Frontal cortex (tissue), 4 donors: Measurements from ENCODE around the gene ASIC5. TPM values are rescaled to one million over a fixed set of nuclear protein-coding genes. Genes with fewer than 3 reads are reported as not detected.

ENCODE experiments used
- DNase-seq, 2 donors: peaks; one replicate each; pipeline ENCODE4 v3.0.0; 2012; ENCODE audit warnings: low spot score in 2 of 2
- FAIRE-seq: peaks from 2 replicates; lab custom pipeline; 2012; peaks lifted over from hg19 to GRCh38; lab: Jason Lieb, UNC
- total RNA-seq: library from RNA; depleted of rRNA; stranded (reverse); fragments of >200 nt; gene quantifications from one replicate; pipeline ENCODE4 v1.2.3, GENCODE V29; 2014
- donor health status: control.
- donor health status: control.
- donor health status: control.

The ASIC5 gene
- total RNA-seq, 1 donor from 2014 or later, result not detected

GRCh38 chr4:155885666-155886065 is 19.6 kb upstream of the ASIC5 start:
- FAIRE-seq, result no peak

GRCh38 chr4:155883895-155884294 is 17.8 kb upstream of the ASIC5 start:
- FAIRE-seq, result no peak
- no peak for DNase-seq

More at GRCh38 chr4:155885666-155886065, 19.6 kb upstream of the ASIC5 start:
- DNase-seq, result no peak

GRCh38 chr4:155881555-155881954 is 15.5 kb upstream of the ASIC5 start:
- no peak for DNase-seq
- FAIRE-seq, result no peak

GRCh38 chr4:155879767-155880166 is 13.7 kb upstream of the ASIC5 start:
- no peak for DNase-seq
- no peak for FAIRE-seq

- DNase-seq (no peak), FAIRE-seq (no peak)
Observed at GRCh38 chr4:155878611-155879010, 12.5 kb upstream of the ASIC5 start.

GRCh38 chr4:155877971-155878370 is 11.9 kb upstream of the ASIC5 start:
- DNase-seq, result no peak
- FAIRE-seq, result no peak

GRCh38 chr4:155875878-155876277 is 9.8 kb upstream of the ASIC5 start:
- FAIRE-seq, result no peak
- no peak for DNase-seq

GRCh38 chr4:155855897-155856296 is 10.2 kb downstream of the ASIC5 start:
- FAIRE-seq, result no peak
- DNase-seq, result no peak

GRCh38 chr4:155854582-155855226 is 11.4 kb downstream of the ASIC5 start:
- FAIRE-seq, result no peak
- no peak for DNase-seq

GRCh38 chr4:155853189-155853588 is 12.9 kb downstream of the ASIC5 start:
- DNase-seq, result no peak
- no peak for FAIRE-seq

- FAIRE-seq (no peak), DNase-seq (no peak)
Observed at GRCh38 chr4:155849042-155849441, 17.0 kb downstream of the ASIC5 start.

- FAIRE-seq, result no peak
- no peak for DNase-seq
Observed at GRCh38 chr4:155846929-155847328, 19.1 kb downstream of the ASIC5 start.

- FAIRE-seq (no peak), DNase-seq (no peak)
Observed at GRCh38 chr4:155842080-155842479, 24.0 kb downstream of the ASIC5 start.

GRCh38 chr4:155837203-155837796 is 28.8 kb downstream of the ASIC5 start:
- DNase-seq (no peak), FAIRE-seq (no peak)

GRCh38 chr4:155832664-155833063 is 33.4 kb downstream of the ASIC5 start:
- DNase-seq (no peak), FAIRE-seq (no peak)

- no peak for DNase-seq
- no peak for FAIRE-seq
Observed at GRCh38 chr4:155828628-155829027, 37.4 kb downstream of the ASIC5 start.

GRCh38 chr4:155822572-155822971 is 43.5 kb downstream of the ASIC5 start:
- FAIRE-seq (no peak), DNase-seq (no peak)

- no peak for DNase-seq
Observed at GRCh38 chr4:155820887-155821518, 45.1 kb downstream of the ASIC5 start.

GRCh38 chr4:155819066-155819465 is 47.0 kb downstream of the ASIC5 start:
- no peak for DNase-seq
- FAIRE-seq, result no peak

More at GRCh38 chr4:155820887-155821518, 45.1 kb downstream of the ASIC5 start:
- FAIRE-seq, result no peak

GRCh38 chr4:155818639-155819038 is 47.4 kb downstream of the ASIC5 start:
- no peak for DNase-seq
- FAIRE-seq, result no peak

- FAIRE-seq, result no peak
- no peak for DNase-seq
Observed at GRCh38 chr4:155811083-155811482, 55.0 kb downstream of the ASIC5 start.
